Panc1 (cell line): ENCODE measurements around the gene LRRD1.

Experiments
- CTCF ChIP-seq: fragments of 450-650 bp; IDR thresholded peaks from 2 replicates; pipeline ENCODE4 v1.5.1; 2017; ENCODE audit warnings: mild to moderate bottlenecking
- POLR2AphosphoS5 ChIP-seq: IDR thresholded peaks from 2 replicates; pipeline ENCODE4 v1.6.1; 2012; ENCODE audit warnings: mild to moderate bottlenecking, low read depth, low read length, moderate library complexity
- REST ChIP-seq, 2 experiments: IDR thresholded peaks; 2 replicates each; pipeline ENCODE4 v1.6.1; 2011 to 2012; ENCODE audit warnings: low read depth in 2 of 2, control low read depth in 1 of 2, low read length in 1 of 2, mild to moderate bottlenecking in 1 of 2, moderate library complexity in 1 of 2; ENCODE audit not compliant: insufficient read depth in 1 of 2
- TCF7L2 ChIP-seq: IDR thresholded peaks from 2 replicates; pipeline ENCODE4 v1.6.1; 2011; ENCODE audit warnings: mild to moderate bottlenecking, low read depth, low read length, inconsistent platforms

- TF ChIP-seq CTCF (no peak), REST (IDR thresholded peaks at IDR 0.05; ENCODE audit: insufficient read depth in 1 of 2, low read depth in 2 of 2, low read length in 1 of 2) (no peak), POLR2AphosphoS5 (no peak), TCF7L2 (no peak)
Observed at GRCh38 chr7:92177362-92177761, 1.6 kb downstream of the LRRD1 start.
